HG02571 (cell line): ENCODE measurements around the gene TUB.

Experiments used
- ATAC-seq: cut with Tn5 transposase; IDR thresholded peaks from one replicate; pipeline ENCODE4 v1.9.1; 2021; ENCODE audit warnings: mild to moderate bottlenecking, moderate library complexity; ENCODE audit not compliant: unreplicated experiment

TUB gene

DNA sequence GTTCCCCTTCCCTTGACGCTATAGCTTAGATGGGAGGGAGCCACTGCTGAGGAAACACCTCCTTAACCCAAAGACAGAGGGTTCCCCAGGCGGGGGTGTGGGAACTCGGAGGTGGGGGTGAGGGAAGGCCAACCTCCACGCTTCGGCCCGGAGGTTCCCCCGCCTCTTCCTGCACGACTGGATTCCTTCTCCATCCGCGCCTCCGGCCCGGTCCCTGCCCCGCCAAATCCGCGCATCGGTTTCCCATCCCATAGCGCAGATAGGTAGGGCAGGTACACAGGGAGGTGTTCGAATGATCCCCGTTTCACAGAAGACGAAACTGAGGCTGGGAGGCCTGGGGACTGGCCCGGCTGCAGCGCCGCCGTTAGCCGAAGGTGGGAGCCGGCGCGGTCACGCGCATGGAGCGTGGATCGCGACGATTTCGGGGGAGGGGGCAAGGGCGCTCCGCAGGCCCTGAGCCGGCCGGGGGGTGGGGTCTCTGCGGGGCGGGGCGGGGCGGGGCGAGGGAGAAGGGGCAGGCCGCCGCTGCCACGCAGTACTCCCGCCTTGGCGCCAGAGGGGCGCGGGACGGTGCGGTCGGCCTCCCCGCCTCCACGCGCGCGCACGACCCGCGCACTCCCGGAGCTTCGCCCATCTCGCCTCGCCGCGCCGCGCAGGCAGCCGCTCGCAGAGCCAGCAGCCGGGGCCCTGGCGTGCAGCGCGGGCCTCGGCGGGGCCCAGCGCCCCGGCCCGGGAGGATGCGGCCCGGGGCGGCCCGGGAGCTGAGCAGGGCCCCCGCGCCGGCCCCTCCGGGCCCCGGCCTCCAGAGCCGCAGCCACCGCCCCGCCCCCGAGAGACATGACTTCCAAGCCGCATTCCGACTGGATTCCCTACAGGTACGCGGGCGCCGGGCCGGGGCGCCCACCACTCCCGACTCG lies at the start of gene TUB:
TUB (plus strand) TSS at position 538 of the 917 bp plus-strand sequence; CDS start at position 838, 300 bp downstream.
- ATAC-seq: no peak

- no peak for ATAC-seq
Measured at GRCh38 chr11:8031248-8032115, 49.5 kb upstream of the TUB start.

GRCh38 chr11:8032122-8032521 lies 48.9 kb upstream of the TUB start:
- ATAC-seq: no peak

- ATAC-seq: no peak
Measured at GRCh38 chr11:8032576-8033304, 48.3 kb upstream of the TUB start.

DNA sequence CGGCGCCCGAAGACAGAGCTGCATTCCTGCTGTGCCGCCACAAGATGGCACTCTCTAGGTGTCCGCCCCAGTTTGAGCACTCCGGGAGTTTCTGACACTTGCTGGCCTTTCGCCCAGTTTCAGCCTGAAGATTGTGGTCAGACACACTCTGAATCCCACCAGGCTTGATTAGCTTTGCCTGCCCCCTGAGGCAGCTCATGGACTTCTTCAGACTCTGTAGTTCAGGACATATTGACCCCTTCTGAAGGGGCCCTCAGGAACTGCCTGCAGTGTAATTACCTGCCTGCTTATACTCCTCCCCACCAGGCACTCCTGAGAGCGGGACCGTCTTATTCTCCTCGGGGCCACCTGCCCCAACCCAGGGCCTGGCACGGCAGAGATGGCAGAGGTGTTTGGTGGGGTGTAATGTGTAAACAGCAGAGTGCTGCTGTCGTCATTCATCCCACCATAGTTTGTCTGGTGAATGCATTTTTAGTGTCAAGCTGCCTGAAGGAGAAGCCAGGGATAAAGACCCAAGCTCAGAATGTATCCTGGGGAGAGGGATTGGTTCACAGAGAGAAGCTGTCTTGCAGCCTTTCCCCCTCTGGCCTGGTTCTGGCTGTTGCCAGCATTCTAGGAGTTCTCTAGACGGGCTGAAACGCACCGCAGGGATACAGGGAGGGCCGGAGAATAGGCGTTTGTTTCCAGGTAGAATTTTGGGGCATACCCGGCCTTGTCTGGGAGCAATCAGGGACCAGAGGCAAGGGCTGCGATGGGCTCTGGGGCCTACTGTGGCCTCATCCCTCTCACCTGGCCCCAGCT lies 47.5 kb upstream of the TUB start:
- ATAC-seq: peak; percentile 74

- no peak for ATAC-seq
Measured at GRCh38 chr11:8034106-8034585, 46.9 kb upstream of the TUB start.

GRCh38 chr11:8034604-8035190 lies 46.3 kb upstream of the TUB start:
- ATAC-seq: no peak

GRCh38 chr11:8035200-8035855 lies 45.7 kb upstream of the TUB start:
- no peak for ATAC-seq

GRCh38 chr11:8036002-8036802 lies 44.8 kb upstream of the TUB start:
- ATAC-seq: no peak

DNA sequence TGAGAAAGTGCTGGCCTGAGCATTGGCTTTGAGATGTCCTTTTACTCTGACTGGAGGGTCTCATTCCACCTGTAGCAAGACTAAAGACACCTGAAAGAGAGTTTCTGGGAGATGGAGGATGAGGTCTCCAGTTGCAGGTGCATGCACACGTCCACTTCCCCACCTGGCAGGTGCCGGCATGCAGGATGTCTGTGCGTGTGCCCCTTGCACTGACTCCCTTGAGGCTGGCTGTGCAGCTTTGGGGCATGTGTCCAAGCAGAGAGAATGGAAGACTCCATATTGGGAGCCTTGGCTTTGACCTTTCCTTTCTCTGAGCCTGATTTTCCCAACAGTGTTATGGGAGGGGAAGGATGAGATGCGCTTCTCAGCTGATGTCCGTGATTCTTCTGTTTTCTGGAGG lies 44.0 kb upstream of the TUB start:
- ATAC-seq: no peak

DNA sequence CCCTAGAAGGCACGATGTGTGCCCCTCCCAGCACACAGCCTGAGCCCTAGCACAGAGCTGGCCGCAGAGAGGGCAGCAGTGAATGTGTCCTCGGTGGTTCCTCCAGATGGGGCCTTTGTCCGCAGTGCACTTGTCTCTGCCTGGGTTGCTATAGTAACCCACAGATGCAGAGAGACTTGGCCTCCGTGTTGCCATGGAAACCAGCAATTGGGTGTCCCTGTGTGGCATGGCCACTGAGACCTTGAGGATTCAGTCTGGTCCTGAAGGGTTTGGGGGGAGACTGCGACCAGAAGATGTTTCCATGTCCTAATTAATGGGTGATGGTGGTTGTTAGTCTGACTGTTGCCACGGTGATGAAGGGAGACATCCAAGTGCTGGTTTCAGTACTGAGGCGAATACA lies 42.6 kb upstream of the TUB start:
- no peak for ATAC-seq

GRCh38 chr11:8038811-8039529 lies 42.0 kb upstream of the TUB start:
- no peak for ATAC-seq

- ATAC-seq: no peak
Measured at GRCh38 chr11:8039530-8040260, 41.3 kb upstream of the TUB start.

- no peak for ATAC-seq
Measured at GRCh38 chr11:8040261-8040920, 40.6 kb upstream of the TUB start.

DNA sequence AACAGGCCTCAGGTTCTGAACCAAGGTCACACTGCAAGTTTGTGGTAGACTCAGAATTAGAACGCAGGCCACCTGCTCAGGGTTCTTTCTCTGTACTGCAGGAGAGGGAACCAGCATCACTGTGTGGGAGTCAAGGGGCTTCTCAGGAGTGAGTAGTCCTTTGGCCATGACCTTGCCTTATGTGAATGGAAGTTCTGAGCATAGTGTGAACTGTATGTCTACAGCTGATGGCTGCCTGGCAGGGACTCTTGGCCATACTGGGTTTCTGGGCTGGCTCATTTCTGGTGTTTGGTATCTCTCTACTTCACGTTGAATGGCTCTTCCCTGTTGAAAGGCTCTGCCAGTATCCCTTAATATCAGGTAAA lies 40.1 kb upstream of the TUB start:
- ATAC-seq: no peak

- no peak for ATAC-seq
Measured at GRCh38 chr11:8041576-8041975, 39.4 kb upstream of the TUB start.

- ATAC-seq: no peak
Measured at GRCh38 chr11:8043756-8044155, 37.3 kb upstream of the TUB start.
